Neural cell (in vitro differentiated cells): Measurements from ENCODE around the gene UNCX. TPM values are rescaled to one million over a fixed set of nuclear protein-coding genes. Genes with fewer than 3 reads are reported as not detected.
A peak's percentile ranks its signal among the peaks of the same experiment; 100 is the strongest.

Experiments used
- H2AFZ ChIP-seq: fragments of 200-600, 300-800 bp; sonication (generic), shearing (Covaris generic); 2 replicates; pipeline ENCODE4 v1.6.0; 2014; ENCODE audit warnings: low read depth, mild to moderate bottlenecking, antibody characterized with exemption, low read length, moderate library complexity
- H3F3A ChIP-seq: fragments of 200-600 bp; shearing (Covaris generic); 2 replicates; pipeline ENCODE4 v1.6.1; 2016; ENCODE audit warnings: mild to moderate bottlenecking, moderate library complexity, mixed read lengths, antibody characterized with exemption, low read length; ENCODE audit not compliant: insufficient read depth, poor library complexity, severe bottlenecking
- H3K27ac ChIP-seq: fragments of 200-600, 300-800 bp; sonication (generic), shearing (Covaris generic); 2 replicates; pipeline ENCODE4 v1.5.1; 2014; ENCODE audit warnings: mild to moderate bottlenecking, low read length, moderate library complexity
- H3K27me3 ChIP-seq: fragments of 300-800, 200-600 bp; sonication (generic), shearing (Covaris generic); 2 replicates; pipeline ENCODE4 v1.6.0; 2014; ENCODE audit warnings: mild to moderate bottlenecking, low read depth, low read length, moderate library complexity; ENCODE audit not compliant: insufficient read depth
- H3K36me3 ChIP-seq: fragments of 300-800, 200-600 bp; sonication (generic), shearing (Covaris generic); 2 replicates; pipeline ENCODE4 v1.5.1; 2014; ENCODE audit warnings: mild to moderate bottlenecking, antibody characterized with exemption, low read length, moderate library complexity; ENCODE audit not compliant: insufficient read depth
- H3K4me2 ChIP-seq: fragments of 300-800, 200-600 bp; sonication (generic), shearing (Covaris generic); 2 replicates; pipeline ENCODE4 v1.6.0; 2014; ENCODE audit warnings: mild to moderate bottlenecking, low read length
- H3K4me3 ChIP-seq: fragments of 300-800, 200-600 bp; sonication (generic), shearing (Covaris generic); 2 replicates; pipeline ENCODE4 v1.5.1; 2014; ENCODE audit warnings: mild to moderate bottlenecking, low read length, moderate library complexity
- H3K79me2 ChIP-seq: fragments of 200-600 bp; shearing (Covaris generic); replicated peaks from 2 replicates; pipeline ENCODE4 v1.6.0; 2014; ENCODE audit warnings: mild to moderate bottlenecking, low read length, moderate library complexity; ENCODE audit not compliant: insufficient read depth
- H3K9ac ChIP-seq: fragments of 300-800, 200-600 bp; sonication (generic), shearing (Covaris generic); 2 replicates; pipeline ENCODE4 v1.6.1; 2016; ENCODE audit warnings: mild to moderate bottlenecking, low read length, mixed read lengths
- H3K9me2 ChIP-seq: fragments of 200-600 bp; shearing (Covaris generic); 2 replicates; pipeline ENCODE4 v1.6.1; 2016; ENCODE audit warnings: mild to moderate bottlenecking, low read length, mixed read lengths; ENCODE audit not compliant: insufficient read depth
- H3K9me3 ChIP-seq: fragments of 200-600, 300-800 bp; sonication (generic), shearing (Covaris generic); 2 replicates; pipeline ENCODE4 v1.6.1; 2016; ENCODE audit warnings: mild to moderate bottlenecking, mixed run types, low read length, moderate library complexity, mixed read lengths
- H4K20me1 ChIP-seq: fragments of 200-600 bp; shearing (Covaris generic); 2 replicates; pipeline ENCODE4 v1.6.1; 2016; ENCODE audit warnings: mild to moderate bottlenecking, mixed run types; ENCODE audit not compliant: insufficient read depth
- CTCF ChIP-seq: fragments of 450-650 bp; IDR thresholded peaks from 2 replicates; pipeline ENCODE4 v1.5.1; 2014; ENCODE audit warnings: antibody characterized with exemption, mild to moderate bottlenecking, moderate library complexity; ENCODE audit not compliant: poor library complexity, severe bottlenecking
- EP300 ChIP-seq: fragments of 450-650 bp; conservative IDR thresholded peaks from 2 replicates; pipeline ENCODE4 v1.6.1; 2014; ENCODE audit warnings: antibody characterized with exemption, mild to moderate bottlenecking, moderate library complexity; ENCODE audit not compliant: poor library complexity, severe bottlenecking
- EZH2 ChIP-seq: fragments of 200-600, 300-800 bp; shearing (Covaris generic), sonication (generic); IDR thresholded peaks from 2 replicates; pipeline ENCODE4 v1.6.1; 2014; ENCODE audit warnings: antibody characterized with exemption, low read length, borderline replicate concordance, mild to moderate bottlenecking; ENCODE audit not compliant: insufficient read depth, poor library complexity, severe bottlenecking
- MXI1 ChIP-seq: fragments of 450-650 bp; conservative IDR thresholded peaks from 2 replicates; pipeline ENCODE4 v1.6.1; 2014; ENCODE audit warnings: antibody characterized with exemption, mild to moderate bottlenecking; ENCODE audit not compliant: poor library complexity, severe bottlenecking
- POLR2AphosphoS5 ChIP-seq: IDR thresholded peaks from 2 replicates; pipeline ENCODE4 v1.6.1; 2012
- RAD21 ChIP-seq: fragments of 450-650 bp; conservative IDR thresholded peaks from 2 replicates; pipeline ENCODE4 v1.6.1; 2014; ENCODE audit warnings: antibody characterized with exemption, mild to moderate bottlenecking, moderate library complexity
- REST ChIP-seq: IDR thresholded peaks from 2 replicates; pipeline ENCODE4 v1.6.1; 2012; ENCODE audit warnings: borderline replicate concordance
- SMC3 ChIP-seq: fragments of 450-650 bp; conservative IDR thresholded peaks from 2 replicates; pipeline ENCODE4 v1.6.1; 2014; ENCODE audit warnings: antibody characterized with exemption, mild to moderate bottlenecking, moderate library complexity; ENCODE audit not compliant: poor library complexity
- TAF1 ChIP-seq: IDR thresholded peaks from 2 replicates; pipeline ENCODE4 v1.6.1; 2012; ENCODE audit warnings: low read depth
- polyA plus RNA-seq: library from polyadenylated mRNA; depleted of rRNA; stranded (reverse); fragments of >200 nt; gene quantifications from 2 replicates; pipeline ENCODE4 v1.2.3, GENCODE V29; 2014

UNCX gene
- polyA plus RNA-seq, 1 donor from 2014 or later: 1.6 TPM

- Histone ChIP-seq H3K9me2 (no peaks in the 10 kb centered on the region), H3K9me3 (no peaks in the 10 kb centered on the region), H2AFZ (no peak overlapping the region), H3K4me3 (no peak overlapping the region), H3F3A (peaks cover 5% of the 10 kb centered on the region), H4K20me1 (no peaks in the 10 kb centered on the region), H3K79me2 (no peaks in the 10 kb centered on the region), H3K4me2 (no peak overlapping the region), H3K9ac (no peak overlapping the region), H3K27ac (no peak overlapping the region), H3K36me3 (no peaks in the 10 kb centered on the region), H3K27me3 (peaks cover 88% of the 10 kb centered on the region)
- no peak for TF ChIP-seq SMC3
- TF ChIP-seq TAF1: no peak
- TF ChIP-seq REST: no peak
- TF ChIP-seq POLR2AphosphoS5: peak; percentile 53
- TF ChIP-seq EZH2: peak; percentile 70
Measured at GRCh38 chr7:1228545-1229201, 4.0 kb upstream of the UNCX start.

- no peaks in the 10 kb centered on the region for H3K9me3 ChIP-seq
- H3K27me3 ChIP-seq: peaks cover 88% of the 10 kb centered on the region
- H3K9me2 ChIP-seq: no peaks in the 10 kb centered on the region
- H4K20me1 ChIP-seq: no peaks in the 10 kb centered on the region
- no peak overlapping the region for H3K4me3 ChIP-seq
- no peaks in the 10 kb centered on the region for H3K79me2 ChIP-seq
- no peak overlapping the region for H2AFZ ChIP-seq
- H3K36me3 ChIP-seq: no peaks in the 10 kb centered on the region
- no peak overlapping the region for H3K4me2 ChIP-seq
- no peak overlapping the region for H3K27ac ChIP-seq
- no peak overlapping the region for H3K9ac ChIP-seq
- TF ChIP-seq REST (no peak), POLR2AphosphoS5 (peak; percentile 46), CTCF (no peak), EP300 (no peak), RAD21 (no peak), MXI1 (no peak)
- peaks cover 5% of the 10 kb centered on the region for H3F3A ChIP-seq
Measured at GRCh38 chr7:1229202-1229947, 3.3 kb upstream of the UNCX start.
